ENCODE data around the gene BICD2. TPM values are rescaled to one million over a fixed set of nuclear protein-coding genes. Genes with fewer than 3 reads are reported as not detected.

BICD2 gene
- total and polyA plus RNA-seq, 2 of the 13 experiments (the other 11 are each of a cell fraction or from before 2014, with no cell fraction given): 5.1 to 17.4 TPM

Other genes starting within 250 kb of the BICD2 start
- not detected in 2 replicates for gene ECM2, start 228.8 kb downstream of the BICD2 start, total RNA-seq (2016; rRNA removed; fragmentation: Illumina TruSeq; extraction: Trizol)
- gene ECM2, start 228.8 kb downstream of the BICD2 start, polyA plus RNA-seq (2011; rRNA removed): 0.37 and 0.67 TPM in 2 replicates
- gene IPPK, start 94.7 kb downstream of the BICD2 start, total RNA-seq (2016; rRNA removed; fragmentation: Illumina TruSeq; extraction: Trizol): 14.1 and 15.1 TPM in 2 replicates
- gene IPPK, start 94.7 kb downstream of the BICD2 start, polyA plus RNA-seq (2011; rRNA removed): 9.9 and 11.2 TPM in 2 replicates
- 7.2 and 13.5 TPM in 2 replicates for gene ZNF484, start 113.2 kb upstream of the BICD2 start, total RNA-seq (2016; rRNA removed; fragmentation: Illumina TruSeq; extraction: Trizol)
- gene ZNF484, start 113.2 kb upstream of the BICD2 start, polyA plus RNA-seq (2011; rRNA removed): 0.96 and 1.1 TPM in 2 replicates
- 0.84 and 1.1 TPM in 2 replicates for gene FGD3, start 182.7 kb upstream of the BICD2 start, total RNA-seq (2016; rRNA removed; fragmentation: Illumina TruSeq; extraction: Trizol)
- gene FGD3, start 182.7 kb upstream of the BICD2 start, polyA plus RNA-seq (2011; rRNA removed): 0.53 and 0.60 TPM in 2 replicates

Data from HepG2 (cell line).